Skeletal muscle tissue (tissue), 4 donors: ENCODE measurements around the gene ANKLE2. TPM values are rescaled to one million over a fixed set of nuclear protein-coding genes. Genes with fewer than 3 reads are reported as not detected.

Experiments
- H3K27ac ChIP-seq: one replicate; pipeline ENCODE4 v1.7.0; 2013; ENCODE audit warnings: mild to moderate bottlenecking, low read depth, low read length, inconsistent platforms
- H3K27me3 ChIP-seq, 3 donors: one replicate each; pipeline ENCODE4 v1.7.0; 2013; ENCODE audit warnings: low read length in 3 of 3; ENCODE audit not compliant: control insufficient read depth in 3 of 3, insufficient read depth in 3 of 3
- H3K36me3 ChIP-seq, 3 donors: one replicate each; pipeline ENCODE4 v1.7.0; 2013; ENCODE audit warnings: low read length in 3 of 3; ENCODE audit not compliant: control insufficient read depth in 3 of 3, insufficient read depth in 3 of 3
- H3K4me1 ChIP-seq, 3 donors: one replicate each; pipeline ENCODE4 v1.7.0; 2013; ENCODE audit warnings: low read length in 3 of 3, mild to moderate bottlenecking in 3 of 3; ENCODE audit not compliant: control insufficient read depth in 3 of 3, insufficient read depth in 3 of 3
- H3K4me3 ChIP-seq, 3 donors: one replicate each; pipeline ENCODE4 v1.7.0; 2013; ENCODE audit warnings: low read length in 3 of 3
- H3K9ac ChIP-seq, 3 donors: one replicate each; pipeline ENCODE4 v1.7.0; 2013; ENCODE audit warnings: low read length in 3 of 3, mild to moderate bottlenecking in 3 of 3, moderate library complexity in 2 of 3, low read depth in 1 of 3
- H3K9me3 ChIP-seq, 3 donors: one replicate each; pipeline ENCODE4 v1.7.0; 2013; ENCODE audit warnings: low read length in 3 of 3; ENCODE audit not compliant: control insufficient read depth in 3 of 3
- total RNA-seq: library from RNA; depleted of rRNA; stranded (reverse); fragments of >200 nt; gene quantifications from one replicate; pipeline ENCODE4 v1.2.3, GENCODE V29; 2014
- donor health status: Osteomylitis.

ANKLE2 gene
- total RNA-seq, 1 donor from 2014 or later, result 28.7 TPM

DNA sequence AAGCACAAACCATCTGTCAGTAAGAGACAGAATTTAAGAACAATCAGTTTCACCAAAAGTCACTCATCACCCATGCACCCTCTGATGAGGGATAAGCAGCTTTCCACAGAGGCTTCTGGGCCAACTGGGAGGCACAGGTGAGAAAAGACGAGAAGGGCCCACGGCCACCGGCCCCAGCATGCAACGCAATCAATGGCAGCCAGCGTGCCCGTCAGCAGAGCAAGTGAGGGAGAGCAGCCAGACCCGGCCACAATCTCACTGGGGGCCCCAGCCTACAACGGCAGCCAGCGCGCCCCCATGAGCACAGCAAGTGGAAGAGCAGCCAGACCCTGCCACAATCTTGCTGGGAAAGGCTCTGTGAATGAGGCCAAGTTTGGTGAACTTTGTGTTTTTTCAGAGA lies 13.3 kb downstream of the ANKLE2 start:
- Histone ChIP-seq H3K9me3 (no peaks in the 10 kb centered on the region), H3K27ac (no peak overlapping the region), H3K36me3 (peaks cover 59 to 80% (median 72%) of the 10 kb centered on the region in 3 donors), H3K4me3 (no peak overlapping the region), H3K27me3 (no peaks in the 10 kb centered on the region), H3K4me1 (no peaks in the 10 kb centered on the region), H3K9ac (no peak overlapping the region)

DNA sequence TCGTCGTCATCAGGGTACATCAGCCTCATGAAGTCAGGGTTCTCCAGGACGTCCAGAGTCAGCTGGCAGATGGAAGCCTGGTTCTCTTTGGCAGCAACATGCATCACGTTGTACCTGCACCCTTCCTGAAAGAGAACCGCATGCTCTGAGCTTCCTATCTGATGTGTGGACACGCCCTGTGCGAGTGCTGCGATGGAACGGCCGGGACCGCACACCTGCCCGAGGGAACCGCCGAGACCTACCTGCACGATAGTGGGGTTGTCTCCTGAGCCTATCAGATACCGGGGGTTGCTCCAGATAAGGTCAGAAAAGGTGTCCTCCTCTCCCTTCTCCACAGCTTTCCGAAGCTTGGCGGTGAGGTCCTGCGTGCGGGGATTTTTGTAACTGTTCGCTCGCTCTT lies 13.7 kb downstream of the ANKLE2 start:
- no peak overlapping the region for H3K4me3 ChIP-seq
- H3K9me3 ChIP-seq, result no peaks in the 10 kb centered on the region
- H3K36me3 ChIP-seq, result peaks cover 58 to 79% (median 75%) of the 10 kb centered on the region in 3 donors
- no peak overlapping the region for H3K27ac ChIP-seq
- no peak overlapping the region for H3K9ac ChIP-seq
- H3K27me3 ChIP-seq, result no peaks in the 10 kb centered on the region
- no peaks in the 10 kb centered on the region for H3K4me1 ChIP-seq

- H3K9ac ChIP-seq, result no peak overlapping the region
- no peaks in the 10 kb centered on the region for H3K9me3 ChIP-seq
- no peaks in the 10 kb centered on the region for H3K27me3 ChIP-seq
- no peak overlapping the region for H3K27ac ChIP-seq
- H3K4me1 ChIP-seq, result no peaks in the 10 kb centered on the region
- H3K36me3 ChIP-seq, result peaks cover 63 to 83% (median 80%) of the 10 kb centered on the region in 3 donors
- no peak overlapping the region for H3K4me3 ChIP-seq
These were observed 14.2 kb downstream of the ANKLE2 start for GRCh38 chr12:132747395-132747794.

- Histone ChIP-seq H3K36me3 (peaks cover 69 to 84% (median 83%) of the 10 kb centered on the region in 3 donors), H3K9ac (no peak overlapping the region), H3K9me3 (no peaks in the 10 kb centered on the region), H3K4me3 (no peak overlapping the region), H3K27me3 (no peaks in the 10 kb centered on the region), H3K4me1 (no peaks in the 10 kb centered on the region), H3K27ac (no peak overlapping the region)
These were observed 15.0 kb downstream of the ANKLE2 start for GRCh38 chr12:132746613-132747012.

GRCh38 chr12:132743831-132744230 lies 17.8 kb downstream of the ANKLE2 start:
- Histone ChIP-seq H3K27me3 (no peaks in the 10 kb centered on the region), H3K27ac (no peak overlapping the region), H3K9me3 (no peaks in the 10 kb centered on the region), H3K4me1 (no peaks in the 10 kb centered on the region), H3K9ac (no peak overlapping the region), H3K4me3 (no peak overlapping the region), H3K36me3 (peaks cover 83 to 90% (median 88%) of the 10 kb centered on the region in 3 donors)

GRCh38 chr12:132741620-132742019 lies 20.0 kb downstream of the ANKLE2 start:
- Histone ChIP-seq H3K9ac (no peak overlapping the region), H3K27ac (no peak overlapping the region), H3K27me3 (no peaks in the 10 kb centered on the region), H3K36me3 (peaks cover 74 to 83% (median 83%) of the 10 kb centered on the region in 3 donors), H3K4me1 (no peaks in the 10 kb centered on the region), H3K4me3 (no peak overlapping the region), H3K9me3 (no peaks in the 10 kb centered on the region)

GRCh38 chr12:132740652-132741051 lies 21.0 kb downstream of the ANKLE2 start:
- Histone ChIP-seq H3K9me3 (no peaks in the 10 kb centered on the region), H3K4me1 (no peaks in the 10 kb centered on the region), H3K27ac (no peak overlapping the region), H3K27me3 (no peaks in the 10 kb centered on the region), H3K9ac (no peak overlapping the region), H3K36me3 (peaks cover 77 to 85% (median 82%) of the 10 kb centered on the region in 3 donors), H3K4me3 (no peak overlapping the region)

GRCh38 chr12:132740313-132740646 lies 21.4 kb downstream of the ANKLE2 start:
- Histone ChIP-seq H3K4me3 (no peak overlapping the region), H3K9ac (no peak overlapping the region), H3K27me3 (no peaks in the 10 kb centered on the region), H3K36me3 (peaks cover 77 to 85% (median 82%) of the 10 kb centered on the region in 3 donors), H3K4me1 (no peaks in the 10 kb centered on the region), H3K9me3 (no peaks in the 10 kb centered on the region), H3K27ac (no peak overlapping the region)

DNA sequence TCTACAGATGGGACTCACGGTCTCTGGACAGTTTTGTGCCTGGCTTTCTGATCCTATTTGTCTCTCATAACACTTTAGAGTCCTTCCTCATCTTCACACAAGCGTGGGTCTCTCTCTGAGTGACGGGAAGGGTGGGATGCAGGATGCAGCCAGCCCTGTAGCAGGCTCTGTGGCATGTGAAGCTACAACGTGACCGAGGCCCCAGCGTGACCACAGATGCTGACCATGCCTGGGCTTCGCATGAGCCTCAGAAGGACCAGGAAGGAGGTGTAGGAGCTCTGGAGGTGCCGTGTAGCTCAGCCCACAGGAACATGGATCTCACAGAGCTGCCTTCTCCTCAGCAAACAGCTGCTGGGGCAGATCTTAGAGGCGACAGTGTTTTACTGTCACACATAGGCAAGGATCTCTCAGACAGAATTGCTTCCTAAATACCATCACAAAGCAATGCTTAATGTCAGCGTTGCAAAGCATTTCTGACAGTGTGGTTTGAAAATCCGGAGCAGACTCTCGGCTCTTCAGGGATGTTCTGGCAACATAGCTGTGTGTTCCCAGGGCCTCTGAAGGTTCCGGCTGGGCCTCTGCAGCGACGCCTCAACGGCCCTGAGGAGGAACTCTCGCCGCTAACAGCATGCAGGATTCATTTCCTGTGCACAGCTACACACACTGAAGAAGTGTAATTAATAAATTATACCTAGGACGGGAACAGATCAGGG lies 21.9 kb downstream of the ANKLE2 start:
- H3K9ac ChIP-seq, result no peak overlapping the region
- H3K36me3 ChIP-seq, result peaks cover 78 to 85% (median 82%) of the 10 kb centered on the region in 3 donors
- H3K4me3 ChIP-seq, result no peak overlapping the region
- H3K9me3 ChIP-seq, result no peaks in the 10 kb centered on the region
- H3K27ac ChIP-seq, result no peak overlapping the region
- no peaks in the 10 kb centered on the region for H3K27me3 ChIP-seq
- no peaks in the 10 kb centered on the region for H3K4me1 ChIP-seq

DNA sequence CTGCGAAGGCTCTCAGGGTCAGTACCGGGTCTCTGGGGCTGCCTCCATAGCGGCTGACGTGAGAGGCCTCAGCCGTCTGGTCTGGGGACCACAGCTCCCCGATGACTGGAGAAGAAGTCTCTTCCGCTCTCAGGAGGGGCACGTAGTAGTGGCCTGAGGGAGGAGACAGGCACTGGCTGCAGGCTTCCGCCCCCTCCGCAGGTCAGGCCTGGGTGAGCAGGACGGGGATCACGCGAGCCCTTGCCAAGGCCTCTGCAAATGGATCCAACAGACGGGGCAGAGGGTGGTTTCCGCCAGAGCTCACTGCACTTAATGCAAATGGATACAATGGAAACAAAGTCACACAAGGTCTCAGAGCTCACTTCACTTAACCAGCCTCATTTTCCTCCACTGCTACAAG lies 24.7 kb downstream of the ANKLE2 start:
- H3K9ac ChIP-seq, result no peak overlapping the region
- H3K9me3 ChIP-seq, result no peaks in the 10 kb centered on the region
- peaks cover 78 to 91% (median 88%) of the 10 kb centered on the region in 3 donors for H3K36me3 ChIP-seq
- no peak overlapping the region for H3K4me3 ChIP-seq
- H3K4me1 ChIP-seq, result no peaks in the 10 kb centered on the region
- no peak overlapping the region for H3K27ac ChIP-seq
- no peaks in the 10 kb centered on the region for H3K27me3 ChIP-seq
